Measurements from ENCODE around the gene YIPF1. TPM values are rescaled to one million over a fixed set of nuclear protein-coding genes. Genes with fewer than 3 reads are reported as not detected.
A peak's percentile ranks its signal among the peaks of the same experiment; 100 is the strongest.

YIPF1 gene
- total RNA-seq: 10 to 100 TPM; 14.1 to 17.5 TPM

DNA sequence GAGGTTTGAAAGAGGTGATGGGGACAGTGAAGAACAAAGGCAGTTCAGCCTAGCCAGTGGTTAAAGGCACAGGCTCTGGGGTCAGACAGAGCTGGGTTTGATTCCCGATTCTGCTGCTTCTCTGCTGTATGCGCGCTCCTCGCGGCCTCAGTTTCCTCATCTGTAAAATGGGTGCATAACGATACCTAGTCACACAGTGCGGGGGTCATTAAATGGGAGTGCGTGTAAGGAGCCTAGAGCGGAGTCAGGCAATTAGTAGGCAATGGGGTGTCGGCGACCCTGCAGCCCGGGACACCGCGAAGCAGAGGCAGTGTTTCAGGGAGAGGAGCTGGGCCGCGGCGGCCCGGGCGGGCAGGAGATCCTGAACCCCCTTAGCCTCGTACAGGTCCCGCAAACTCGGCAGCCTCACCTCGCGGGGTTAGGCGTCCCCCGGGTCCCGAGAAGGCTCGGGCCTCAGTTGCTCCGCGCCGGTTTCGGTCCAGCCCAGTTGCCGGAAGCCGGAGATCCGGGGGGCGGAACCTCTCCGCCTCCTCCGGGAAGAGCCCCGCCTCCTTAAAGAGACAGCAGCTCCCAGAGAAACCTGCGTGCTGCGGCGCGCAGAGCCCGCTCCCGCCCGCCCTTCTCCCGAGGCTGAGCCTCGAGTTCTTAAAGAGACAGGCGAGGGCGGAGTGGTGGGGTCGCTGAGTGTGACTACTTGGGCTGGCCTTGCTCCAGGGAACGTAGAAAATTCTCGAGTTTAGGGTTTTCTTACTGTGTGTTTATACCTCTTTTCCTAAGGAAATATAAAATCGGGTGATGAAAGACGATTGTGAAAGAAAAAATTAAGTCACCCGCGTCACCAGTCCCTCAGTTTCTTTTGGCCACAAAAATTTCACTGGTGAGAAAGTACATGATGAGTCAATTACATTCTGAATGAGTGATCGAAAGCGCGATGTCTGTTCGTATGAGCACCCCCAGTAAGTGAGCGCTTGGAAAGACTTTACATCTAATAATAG lies at the start of gene YIPF1:
YIPF1 (minus strand) TSS at position 494 of the 995 bp plus-strand sequence. CDS start 860 bp downstream, outside the sequence.
- Histone ChIP-seq H3K9me3 (no peaks in the 10 kb centered on the region), H3K27ac (peak within 1 kb of the TSS; percentile 64 to 70), H3K36me3 (no peaks in the 10 kb centered on the region), H3K4me1 (peaks cover 0 to 14% of the 10 kb centered on the region in 2 donors), H3K27me3 (no peaks in the 10 kb centered on the region), H3K4me3 (peak within 1 kb of the TSS; percentile 71 to 86)
- DNase-seq (ENCODE audit: low spot score): peak; percentile 92
- TF ChIP-seq CTCF (IDR thresholded peaks at IDR 0.05): no peak

DNA sequence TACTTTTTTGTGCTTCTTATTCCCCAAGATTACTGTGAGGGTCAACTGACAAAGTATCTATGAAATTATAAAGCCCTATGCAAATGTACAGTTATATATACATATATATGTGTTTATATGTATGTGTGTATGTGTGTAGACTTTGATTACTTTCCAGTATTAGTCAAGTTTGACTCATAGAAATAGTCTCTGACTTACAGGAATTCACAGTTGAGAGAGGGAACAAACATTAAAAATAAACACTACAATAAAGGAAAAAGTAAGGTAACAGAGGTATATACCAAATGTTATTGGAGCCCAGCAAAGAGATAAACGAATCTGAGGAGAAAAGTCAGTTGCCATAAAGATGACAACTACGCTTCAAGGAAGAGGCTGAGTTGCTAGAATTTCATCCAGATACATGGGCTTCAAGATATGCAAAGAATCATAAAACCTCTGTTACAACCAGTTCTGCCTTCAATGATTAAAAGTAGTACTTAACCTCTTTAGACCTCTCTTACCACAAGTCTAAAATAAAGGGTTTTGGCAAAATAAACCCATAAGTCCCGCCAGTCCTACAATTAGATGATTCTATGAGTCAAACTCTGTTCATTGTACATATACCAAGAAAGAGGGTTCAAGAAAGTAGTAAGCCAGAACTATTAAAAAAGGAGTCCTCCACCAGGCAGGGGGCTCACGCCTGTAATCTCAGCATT lies 48.7 kb upstream of the YIPF1 start:
- TF ChIP-seq CTCF (IDR thresholded peaks at IDR 0.05): no peak
- Histone ChIP-seq H3K27me3 (no peaks in the 10 kb centered on the region), H3K4me1 (no peaks in the 10 kb centered on the region), H3K36me3 (no peaks in the 10 kb centered on the region), H3K9me3 (no peaks in the 10 kb centered on the region), H3K4me3 (no peak overlapping the region), H3K27ac (no peak overlapping the region)
- DNase-seq (ENCODE audit: low spot score): no peak

DNA sequence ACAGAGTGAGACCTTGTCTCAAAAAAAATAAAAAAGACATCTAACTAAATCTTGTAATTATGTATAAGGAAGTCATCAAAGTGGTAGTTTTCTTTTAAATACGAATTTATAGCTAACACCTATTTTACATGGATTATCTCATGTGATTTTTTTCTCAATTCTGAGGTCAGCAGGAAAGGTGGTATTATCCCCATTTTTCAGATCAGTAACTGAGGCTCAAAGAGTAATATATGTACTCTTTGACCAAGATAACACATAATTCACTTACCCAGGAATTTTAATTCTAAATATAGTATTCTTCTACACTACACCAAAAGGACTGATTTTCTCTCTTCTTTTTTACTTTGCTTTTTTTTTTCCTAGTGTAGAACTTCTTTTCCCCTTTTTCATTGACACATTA lies 46.8 kb upstream of the YIPF1 start:
- Histone ChIP-seq H3K9me3 (no peaks in the 10 kb centered on the region), H3K4me3 (no peak overlapping the region), H3K27me3 (no peaks in the 10 kb centered on the region), H3K27ac (no peak overlapping the region), H3K4me1 (no peaks in the 10 kb centered on the region), H3K36me3 (no peaks in the 10 kb centered on the region)
- no peak for DNase-seq (ENCODE audit: low spot score)
- no peak for TF ChIP-seq CTCF (IDR thresholded peaks at IDR 0.05)

DNA sequence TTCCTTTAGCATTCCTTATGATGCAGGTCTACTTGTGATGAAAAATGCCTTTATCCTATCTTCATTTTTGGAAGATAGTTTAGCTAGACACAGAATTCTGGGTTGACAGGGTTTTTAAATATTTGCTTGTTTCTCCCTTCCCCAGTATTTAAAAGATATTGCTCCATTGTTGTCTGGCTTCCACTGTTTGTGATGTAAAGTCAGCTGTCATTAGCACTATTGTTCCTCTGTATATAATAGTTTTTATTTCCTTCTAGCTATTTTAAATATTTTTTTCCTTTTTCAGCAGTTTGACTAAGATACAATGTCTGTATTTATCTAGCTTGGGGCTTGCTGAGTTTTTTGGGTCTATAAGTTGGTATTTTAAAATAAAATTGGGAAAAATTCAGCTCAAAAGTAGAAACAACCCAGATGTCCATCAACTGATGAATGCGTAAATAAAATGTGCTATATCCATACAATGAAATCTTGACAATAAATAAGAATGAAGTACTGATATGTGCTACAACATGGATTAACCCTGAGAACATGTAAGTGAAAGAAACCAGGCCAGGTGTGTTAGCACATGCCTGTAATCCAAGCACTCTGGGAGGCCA lies 44.7 kb upstream of the YIPF1 start:
- Histone ChIP-seq H3K4me1 (no peaks in the 10 kb centered on the region), H3K9me3 (no peaks in the 10 kb centered on the region), H3K4me3 (no peak overlapping the region), H3K27ac (no peak overlapping the region), H3K36me3 (no peaks in the 10 kb centered on the region), H3K27me3 (no peaks in the 10 kb centered on the region)
- TF ChIP-seq CTCF (IDR thresholded peaks at IDR 0.05): no peak
- no peak for DNase-seq (ENCODE audit: low spot score)

DNA sequence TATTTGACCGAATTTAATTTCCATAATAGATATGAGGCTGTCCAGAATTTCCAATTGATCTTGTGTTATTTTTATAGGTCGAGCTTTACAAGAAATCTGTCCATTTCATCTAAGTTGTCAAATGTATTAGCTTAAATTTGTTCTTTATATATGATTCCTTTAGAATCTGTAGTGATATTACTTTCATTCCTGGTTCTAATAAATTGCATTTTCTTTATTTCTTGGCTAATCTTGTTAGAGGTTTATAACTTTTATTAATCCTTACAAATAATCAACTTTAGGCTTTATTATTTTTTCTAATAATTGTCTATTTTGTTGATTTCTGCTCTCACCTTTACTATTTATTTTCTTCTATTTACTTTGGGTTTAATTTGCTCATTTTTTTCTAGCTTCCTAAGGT lies 41.9 kb upstream of the YIPF1 start:
- Histone ChIP-seq H3K4me3 (no peak overlapping the region), H3K27ac (no peak overlapping the region), H3K27me3 (no peaks in the 10 kb centered on the region), H3K4me1 (no peaks in the 10 kb centered on the region), H3K9me3 (no peaks in the 10 kb centered on the region), H3K36me3 (no peaks in the 10 kb centered on the region)
- DNase-seq (ENCODE audit: low spot score): no peak
- TF ChIP-seq CTCF (IDR thresholded peaks at IDR 0.05): no peak

Data from right atrium auricular region (tissue), 2 donors.